ENCODE results near the gene RPL10A. TPM values are rescaled to one million over a fixed set of nuclear protein-coding genes. Genes with fewer than 3 reads are reported as not detected.

The RPL10A gene
- polyA plus RNA-seq, 2 of the 4 experiments (the other 2 are of a cell fraction), result 1,150 to 1,645 TPM

DNA sequence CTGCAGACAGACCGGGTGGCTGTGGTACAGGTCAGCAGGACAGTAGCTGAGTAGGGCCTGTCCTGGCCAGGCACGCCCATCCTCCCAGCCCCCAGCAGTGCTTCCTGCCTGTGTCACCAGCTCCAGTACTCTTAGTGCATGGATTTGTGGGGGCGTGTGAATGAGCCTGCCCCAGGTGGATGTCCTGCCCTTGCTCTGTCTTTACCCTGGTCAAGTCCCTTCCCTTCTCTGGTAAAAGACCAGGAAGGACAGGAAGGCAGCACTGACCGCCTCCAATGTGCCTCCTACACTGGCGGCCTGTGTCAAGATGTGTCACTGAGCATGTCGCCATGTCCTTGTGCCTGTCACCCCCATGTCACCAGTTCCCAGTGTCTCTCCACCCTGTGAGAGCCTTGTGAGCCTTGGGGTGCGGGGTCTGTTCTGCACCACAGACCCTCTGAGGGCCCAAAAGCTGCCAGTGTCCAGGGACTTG lies 16.8 kb downstream of the RPL10A start:
- ChIA-PET CTCF (no interaction called here), POLR2A (no interaction called here)
- DNase-seq (ENCODE audit: low read depth in 1 of 2, low spot score in 1 of 2) (no peak), ATAC-seq (peak; percentile 12 to 34; a peak in 4 of 6 replicates), FAIRE-seq (no peak)
- Histone ChIP-seq H3K4me2 (peak overlapping the region; percentile 38; the same call in 2 of the 3 replicates), H3K27ac (peak overlapping the region in 1 of 2 experiments; percentile 82; a peak in 3 of 6 replicates), H3K4me1 (peaks cover 25% of the 10 kb centered on the region), H3K9me3 (no peaks in the 10 kb centered on the region), H3K4me3 (no peak overlapping the region)
- TF ChIP-seq CBX8 (IDR thresholded peaks at IDR 0.05), result no peak
- TF ChIP-seq, protein P1, sequence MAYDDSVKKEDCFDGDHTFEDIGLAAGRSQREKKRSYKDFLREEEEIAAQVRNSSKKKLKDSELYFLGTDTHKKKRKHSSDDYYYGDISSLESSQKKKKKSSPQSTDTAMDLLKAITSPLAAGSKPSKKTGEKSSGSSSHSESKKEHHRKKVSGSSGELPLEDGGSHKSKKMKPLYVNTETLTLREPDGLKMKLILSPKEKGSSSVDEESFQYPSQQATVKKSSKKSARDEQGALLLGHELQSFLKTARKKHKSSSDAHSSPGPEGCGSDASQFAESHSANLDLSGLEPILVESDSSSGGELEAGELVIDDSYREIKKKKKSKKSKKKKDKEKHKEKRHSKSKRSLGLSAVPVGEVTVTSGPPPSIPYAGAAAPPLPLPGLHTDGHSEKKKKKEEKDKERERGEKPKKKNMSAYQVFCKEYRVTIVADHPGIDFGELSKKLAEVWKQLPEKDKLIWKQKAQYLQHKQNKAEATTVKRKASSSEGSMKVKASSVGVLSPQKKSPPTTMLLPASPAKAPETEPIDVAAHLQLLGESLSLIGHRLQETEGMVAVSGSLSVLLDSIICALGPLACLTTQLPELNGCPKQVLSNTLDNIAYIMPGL (CRISPR knock-in tag; IDR thresholded peaks at IDR 0.05; ENCODE audit: borderline replicate concordance), result no peak
- TF ChIP-seq TP53 (CRISPR knock-in tag; IDR thresholded peaks at IDR 0.05), result no peak
- TF ChIP-seq CBX2 (IDR thresholded peaks at IDR 0.05; ENCODE audit: borderline replicate concordance, low read depth), result no peak
- no peak for TF ChIP-seq TFCP2L1 (CRISPR knock-in tag; IDR thresholded peaks at IDR 0.05)
- TF ChIP-seq ZC3H11A (IDR thresholded peaks at IDR 0.05), result no peak
- no peak for TF ChIP-seq CHD4 (IDR thresholded peaks at IDR 0.05; ENCODE audit: borderline replicate concordance)
- TF ChIP-seq ZFP36 (IDR thresholded peaks at IDR 0.05; ENCODE audit: borderline replicate concordance, partially characterized antibody), result no peak
- no peak for TF ChIP-seq EHF (CRISPR knock-in tag; IDR thresholded peaks at IDR 0.05)
- no peak for TF ChIP-seq EP300 (IDR thresholded peaks at IDR 0.05)
- no peak for TF ChIP-seq KDM5A (IDR thresholded peaks at IDR 0.05)
- no peak for TF ChIP-seq HOXB5 (CRISPR knock-in tag; IDR thresholded peaks at IDR 0.05)
- TF ChIP-seq NPAS2 (CRISPR knock-in tag; IDR thresholded peaks at IDR 0.05; ENCODE audit: borderline replicate concordance), result no peak
- no peak for TF ChIP-seq HEYL (CRISPR knock-in tag; IDR thresholded peaks at IDR 0.05)
- no peak for TF ChIP-seq CHD2 (IDR thresholded peaks at IDR 0.05; ENCODE audit: low read length, partially characterized antibody)
- no peak for TF ChIP-seq BHLHE40 (IDR thresholded peaks at IDR 0.05; ENCODE audit: low read depth, low read length)
- TF ChIP-seq, protein P2, sequence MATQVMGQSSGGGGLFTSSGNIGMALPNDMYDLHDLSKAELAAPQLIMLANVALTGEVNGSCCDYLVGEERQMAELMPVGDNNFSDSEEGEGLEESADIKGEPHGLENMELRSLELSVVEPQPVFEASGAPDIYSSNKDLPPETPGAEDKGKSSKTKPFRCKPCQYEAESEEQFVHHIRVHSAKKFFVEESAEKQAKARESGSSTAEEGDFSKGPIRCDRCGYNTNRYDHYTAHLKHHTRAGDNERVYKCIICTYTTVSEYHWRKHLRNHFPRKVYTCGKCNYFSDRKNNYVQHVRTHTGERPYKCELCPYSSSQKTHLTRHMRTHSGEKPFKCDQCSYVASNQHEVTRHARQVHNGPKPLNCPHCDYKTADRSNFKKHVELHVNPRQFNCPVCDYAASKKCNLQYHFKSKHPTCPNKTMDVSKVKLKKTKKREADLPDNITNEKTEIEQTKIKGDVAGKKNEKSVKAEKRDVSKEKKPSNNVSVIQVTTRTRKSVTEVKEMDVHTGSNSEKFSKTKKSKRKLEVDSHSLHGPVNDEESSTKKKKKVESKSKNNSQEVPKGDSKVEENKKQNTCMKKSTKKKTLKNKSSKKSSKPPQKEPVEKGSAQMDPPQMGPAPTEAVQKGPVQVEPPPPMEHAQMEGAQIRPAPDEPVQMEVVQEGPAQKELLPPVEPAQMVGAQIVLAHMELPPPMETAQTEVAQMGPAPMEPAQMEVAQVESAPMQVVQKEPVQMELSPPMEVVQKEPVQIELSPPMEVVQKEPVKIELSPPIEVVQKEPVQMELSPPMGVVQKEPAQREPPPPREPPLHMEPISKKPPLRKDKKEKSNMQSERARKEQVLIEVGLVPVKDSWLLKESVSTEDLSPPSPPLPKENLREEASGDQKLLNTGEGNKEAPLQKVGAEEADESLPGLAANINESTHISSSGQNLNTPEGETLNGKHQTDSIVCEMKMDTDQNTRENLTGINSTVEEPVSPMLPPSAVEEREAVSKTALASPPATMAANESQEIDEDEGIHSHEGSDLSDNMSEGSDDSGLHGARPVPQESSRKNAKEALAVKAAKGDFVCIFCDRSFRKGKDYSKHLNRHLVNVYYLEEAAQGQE (IDR thresholded peaks at IDR 0.05), result no peak
- no peak for TF ChIP-seq POLR2A (IDR thresholded peaks at IDR 0.05; ENCODE audit: low read length)
- no peak for TF ChIP-seq ELK1 (IDR thresholded peaks at IDR 0.05; ENCODE audit: low read depth, low read length)
- TF ChIP-seq, protein P3, sequence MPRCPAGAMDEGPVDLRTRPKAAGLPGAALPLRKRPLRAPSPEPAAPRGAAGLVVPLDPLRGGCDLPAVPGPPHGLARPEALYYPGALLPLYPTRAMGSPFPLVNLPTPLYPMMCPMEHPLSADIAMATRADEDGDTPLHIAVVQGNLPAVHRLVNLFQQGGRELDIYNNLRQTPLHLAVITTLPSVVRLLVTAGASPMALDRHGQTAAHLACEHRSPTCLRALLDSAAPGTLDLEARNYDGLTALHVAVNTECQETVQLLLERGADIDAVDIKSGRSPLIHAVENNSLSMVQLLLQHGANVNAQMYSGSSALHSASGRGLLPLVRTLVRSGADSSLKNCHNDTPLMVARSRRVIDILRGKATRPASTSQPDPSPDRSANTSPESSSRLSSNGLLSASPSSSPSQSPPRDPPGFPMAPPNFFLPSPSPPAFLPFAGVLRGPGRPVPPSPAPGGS (IDR thresholded peaks at IDR 0.05), result no peak
- WGBS (ENCODE audit: missing lambda C conversion rate), result 83% methylated on average over 4 of the region's 7 CpGs

All from A549 (cell line).